ENCODE results near the gene CTDP1.

Gene CTDP1

DNA sequence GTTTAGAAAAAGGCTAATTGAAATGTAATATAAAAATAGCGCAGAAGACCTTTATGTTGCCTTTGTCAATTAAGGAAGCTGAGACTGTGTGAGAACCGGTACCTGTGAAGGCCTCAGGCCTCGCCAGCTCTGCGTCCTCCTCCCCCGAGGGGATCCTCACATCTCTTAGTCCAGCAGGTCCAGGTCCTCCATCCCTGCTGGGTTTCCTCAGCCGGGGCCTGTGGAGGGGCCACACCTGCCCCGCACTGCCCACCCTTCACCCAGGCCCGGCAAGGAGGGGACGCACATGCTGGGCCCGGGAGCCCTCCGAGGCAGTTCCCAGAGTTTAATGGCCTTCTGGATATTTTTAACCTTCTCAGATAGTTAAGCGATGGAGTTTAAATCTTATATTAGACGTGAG, 121.6 kb downstream of the CTDP1 start:
- no peak overlapping the region for H2AK5ac ChIP-seq (ENCODE audit: low read length)
- no peak overlapping the region for H3K18ac ChIP-seq (ENCODE audit: low read length)
- H3K27me3 ChIP-seq (ENCODE audit: insufficient read depth, low read length, poor library complexity) = peaks cover 18% of the 10 kb centered on the region
- H3K27ac ChIP-seq (ENCODE audit: low read depth, low read length) = no peak overlapping the region
- H4K8ac ChIP-seq (ENCODE audit: low read depth, low read length) = no peak overlapping the region
- no peaks in the 10 kb centered on the region for H3K36me3 ChIP-seq (ENCODE audit: control insufficient read depth, insufficient read depth, low read length)
- no peaks in the 10 kb centered on the region for H3K79me2 ChIP-seq (ENCODE audit: control insufficient read depth, insufficient read depth, low read length)
- no peak overlapping the region for H3K4ac ChIP-seq (ENCODE audit: low read depth, low read length)
- DNase-seq = no peak
- no peak overlapping the region for H3K4me2 ChIP-seq (ENCODE audit: low read length)
- H4K5ac ChIP-seq (ENCODE audit: low read length) = no peak overlapping the region
- no peak overlapping the region for H2BK120ac ChIP-seq (ENCODE audit: low read depth, low read length)
- no peaks in the 10 kb centered on the region for H3K79me1 ChIP-seq (ENCODE audit: low read length)
- H3K4me1 ChIP-seq (ENCODE audit: control insufficient read depth, low read depth, low read length) = no peaks in the 10 kb centered on the region
- no peak overlapping the region for H3K23ac ChIP-seq (ENCODE audit: low read length)
- H3K56ac ChIP-seq (ENCODE audit: low read length) = no peak overlapping the region
- H3K9ac ChIP-seq (ENCODE audit: low read length) = no peak overlapping the region
- no CpG with 5 or more reads among the region's 13 CpGs for WGBS (ENCODE audit: extremely low coverage, insufficient coverage, low lambda C conversion rate)
- no peak overlapping the region for H2BK15ac ChIP-seq (replicated peaks; ENCODE audit: low read depth)
- no peak overlapping the region for H2BK5ac ChIP-seq (ENCODE audit: low read length)
- no peak overlapping the region for H3K4me3 ChIP-seq (ENCODE audit: low read length)

DNA sequence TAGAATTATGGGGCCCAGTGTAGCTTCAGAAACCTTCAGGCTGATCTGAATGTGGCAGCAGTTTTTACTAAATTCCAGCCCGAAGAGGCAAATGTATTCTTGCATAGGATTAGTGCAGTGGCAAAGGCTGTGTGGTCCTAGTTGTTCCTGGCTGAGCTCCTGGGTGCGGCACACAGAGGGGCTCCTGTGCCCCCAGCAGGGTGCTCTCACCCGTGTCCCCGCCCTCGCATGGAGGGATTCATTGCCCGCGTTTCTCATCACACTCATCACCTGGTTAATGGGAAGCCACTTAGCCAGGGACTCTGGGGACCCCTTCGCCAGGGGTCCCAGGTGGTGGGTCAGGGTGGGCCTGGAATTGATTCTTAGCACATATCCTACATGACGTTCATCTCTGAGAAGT, 122.0 kb downstream of the CTDP1 start:
- H3K79me2 ChIP-seq (ENCODE audit: control insufficient read depth, insufficient read depth, low read length) = no peaks in the 10 kb centered on the region
- H3K56ac ChIP-seq (ENCODE audit: low read length) = no peak overlapping the region
- H3K27me3 ChIP-seq (ENCODE audit: insufficient read depth, low read length, poor library complexity) = peaks cover 18% of the 10 kb centered on the region
- DNase-seq = no peak
- no peaks in the 10 kb centered on the region for H3K4me1 ChIP-seq (ENCODE audit: control insufficient read depth, low read depth, low read length)
- no peak overlapping the region for H4K5ac ChIP-seq (ENCODE audit: low read length)
- no peaks in the 10 kb centered on the region for H3K79me1 ChIP-seq (ENCODE audit: low read length)
- no peak overlapping the region for H3K4me3 ChIP-seq (ENCODE audit: low read length)
- no peak overlapping the region for H2AK5ac ChIP-seq (ENCODE audit: low read length)
- no peak overlapping the region for H3K4ac ChIP-seq (ENCODE audit: low read depth, low read length)
- H2BK5ac ChIP-seq (ENCODE audit: low read length) = no peak overlapping the region
- WGBS (ENCODE audit: extremely low coverage, insufficient coverage, low lambda C conversion rate) = no CpG with 5 or more reads among the region's 9 CpGs
- no peak overlapping the region for H3K18ac ChIP-seq (ENCODE audit: low read length)
- H3K9ac ChIP-seq (ENCODE audit: low read length) = no peak overlapping the region
- H2BK120ac ChIP-seq (ENCODE audit: low read depth, low read length) = no peak overlapping the region
- no peak overlapping the region for H2BK15ac ChIP-seq (replicated peaks; ENCODE audit: low read depth)
- no peak overlapping the region for H4K8ac ChIP-seq (ENCODE audit: low read depth, low read length)
- no peak overlapping the region for H3K4me2 ChIP-seq (ENCODE audit: low read length)
- H3K36me3 ChIP-seq (ENCODE audit: control insufficient read depth, insufficient read depth, low read length) = no peaks in the 10 kb centered on the region
- no peak overlapping the region for H3K23ac ChIP-seq (ENCODE audit: low read length)
- H3K27ac ChIP-seq (ENCODE audit: low read depth, low read length) = no peak overlapping the region

DNA sequence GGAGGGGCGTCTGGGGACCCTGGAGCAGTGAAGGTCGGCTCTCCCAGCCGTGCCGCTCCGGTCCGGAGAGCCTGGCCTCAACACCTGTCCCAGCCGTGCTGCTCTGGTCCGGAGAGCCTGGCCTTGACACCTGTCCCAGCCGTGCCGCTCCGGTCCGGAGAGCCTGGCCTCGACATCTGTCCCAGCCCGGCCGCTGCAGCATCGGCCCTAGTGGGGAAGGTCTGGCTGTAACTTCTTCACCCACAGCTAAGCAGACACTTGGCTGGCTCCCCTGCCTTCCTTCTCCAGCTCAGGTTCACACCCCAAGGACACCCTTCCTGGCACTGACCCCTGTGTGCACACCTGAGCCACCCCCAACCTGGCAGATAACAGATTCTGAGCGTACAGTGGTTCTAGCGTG, 122.7 kb downstream of the CTDP1 start:
- H3K23ac ChIP-seq (ENCODE audit: low read length) = peak overlapping the region; percentile 24
- no peak for DNase-seq
- no peak overlapping the region for H2AK5ac ChIP-seq (ENCODE audit: low read length)
- H2BK15ac ChIP-seq (replicated peaks; ENCODE audit: low read depth) = no peak overlapping the region
- H2BK5ac ChIP-seq (ENCODE audit: low read length) = no peak overlapping the region
- H3K18ac ChIP-seq (ENCODE audit: low read length) = no peak overlapping the region
- no peak overlapping the region for H4K8ac ChIP-seq (ENCODE audit: low read depth, low read length)
- no peak overlapping the region for H3K4me3 ChIP-seq (ENCODE audit: low read length)
- H3K79me2 ChIP-seq (ENCODE audit: control insufficient read depth, insufficient read depth, low read length) = no peaks in the 10 kb centered on the region
- no peak overlapping the region for H3K56ac ChIP-seq (ENCODE audit: low read length)
- H3K9ac ChIP-seq (ENCODE audit: low read length) = no peak overlapping the region
- H4K5ac ChIP-seq (ENCODE audit: low read length) = no peak overlapping the region
- H3K27me3 ChIP-seq (ENCODE audit: insufficient read depth, low read length, poor library complexity) = peaks cover 18% of the 10 kb centered on the region
- no peak overlapping the region for H3K4me2 ChIP-seq (ENCODE audit: low read length)
- no peaks in the 10 kb centered on the region for H3K4me1 ChIP-seq (ENCODE audit: control insufficient read depth, low read depth, low read length)
- H3K79me1 ChIP-seq (ENCODE audit: low read length) = no peaks in the 10 kb centered on the region
- no peak overlapping the region for H3K27ac ChIP-seq (ENCODE audit: low read depth, low read length)
- no peak overlapping the region for H2BK120ac ChIP-seq (ENCODE audit: low read depth, low read length)
- H3K36me3 ChIP-seq (ENCODE audit: control insufficient read depth, insufficient read depth, low read length) = no peaks in the 10 kb centered on the region
- WGBS (ENCODE audit: extremely low coverage, insufficient coverage, low lambda C conversion rate) = no CpG with 5 or more reads among the region's 18 CpGs
- H3K4ac ChIP-seq (ENCODE audit: low read depth, low read length) = no peak overlapping the region

DNA sequence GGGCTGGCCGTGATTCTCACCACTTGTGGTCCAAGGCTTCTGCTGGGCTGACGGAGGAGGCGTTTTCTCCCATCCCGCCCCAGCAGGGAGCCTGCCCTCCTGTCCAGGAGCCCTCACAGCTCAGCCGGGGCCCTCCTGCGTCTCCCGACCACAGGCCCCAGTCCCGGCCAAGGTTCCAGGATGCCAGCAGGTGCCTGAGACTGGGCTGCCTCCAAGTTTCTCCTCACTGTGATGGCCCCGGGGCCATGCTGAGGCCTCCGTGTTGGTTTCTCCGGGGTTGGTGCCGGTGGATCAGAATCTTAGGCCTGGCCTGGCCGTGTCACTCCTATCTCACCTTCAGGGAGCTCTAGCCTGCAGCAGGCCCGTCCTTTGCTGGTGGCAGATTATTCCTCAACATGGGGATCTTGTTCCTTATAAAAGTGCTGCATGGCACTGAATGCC, 124.0 kb downstream of the CTDP1 start:
- no peak overlapping the region for H2BK5ac ChIP-seq (ENCODE audit: low read length)
- H3K27ac ChIP-seq (ENCODE audit: low read depth, low read length) = no peak overlapping the region
- no peak overlapping the region for H4K5ac ChIP-seq (ENCODE audit: low read length)
- H3K4me3 ChIP-seq (ENCODE audit: low read length) = no peak overlapping the region
- H3K79me2 ChIP-seq (ENCODE audit: control insufficient read depth, insufficient read depth, low read length) = no peaks in the 10 kb centered on the region
- no peaks in the 10 kb centered on the region for H3K4me1 ChIP-seq (ENCODE audit: control insufficient read depth, low read depth, low read length)
- peaks cover 13% of the 10 kb centered on the region for H3K27me3 ChIP-seq (ENCODE audit: insufficient read depth, low read length, poor library complexity)
- no peak overlapping the region for H3K4ac ChIP-seq (ENCODE audit: low read depth, low read length)
- H3K18ac ChIP-seq (ENCODE audit: low read length) = no peak overlapping the region
- no peak overlapping the region for H2AK5ac ChIP-seq (ENCODE audit: low read length)
- H3K79me1 ChIP-seq (ENCODE audit: low read length) = no peaks in the 10 kb centered on the region
- DNase-seq = no peak
- no peak overlapping the region for H4K8ac ChIP-seq (ENCODE audit: low read depth, low read length)
- H3K56ac ChIP-seq (ENCODE audit: low read length) = no peak overlapping the region
- H3K4me2 ChIP-seq (ENCODE audit: low read length) = no peak overlapping the region
- H3K9ac ChIP-seq (ENCODE audit: low read length) = no peak overlapping the region
- H3K36me3 ChIP-seq (ENCODE audit: control insufficient read depth, insufficient read depth, low read length) = no peaks in the 10 kb centered on the region
- no peak overlapping the region for H3K23ac ChIP-seq (ENCODE audit: low read length)
- no CpG with 5 or more reads among the region's 14 CpGs for WGBS (ENCODE audit: extremely low coverage, insufficient coverage, low lambda C conversion rate)
- no peak overlapping the region for H2BK120ac ChIP-seq (ENCODE audit: low read depth, low read length)
- no peak overlapping the region for H2BK15ac ChIP-seq (replicated peaks; ENCODE audit: low read depth)
